Activated naive CD4-positive, alpha-beta T cell treated with anti-CD3 and anti-CD28 coated beads for 36 hours (primary cell): ENCODE measurements around the gene NT5DC2. TPM values are rescaled to one million over a fixed set of nuclear protein-coding genes. Genes with fewer than 3 reads are reported as not detected.
"Not testable (repeated sequence)": the region's sequence is repeated elsewhere in the genome, so short reads cannot be mapped to it uniquely, and the experiment has no call there.

ENCODE experiments used
- CTCF ChIA-PET: fragments of 350-600 bp; sonication (Branson Sonifier 250); formaldehyde crosslinking; loops from one replicate; lab custom pipeline; 2021; ENCODE audit warnings: antibody characterized with exemption; lab: Charles Lee
- DNase-seq: peaks from one replicate; pipeline ENCODE4 v3.0.0-alpha.2; 2020
- H3K27ac Mint-ChIP-seq: one replicate; pipeline ENCODE4 v1.8.0; 2021; ENCODE audit warnings: mild to moderate bottlenecking, mixed read lengths
- H3K27me3 Mint-ChIP-seq: one replicate; pipeline ENCODE4 v1.8.0; 2021; ENCODE audit warnings: low read depth, mixed read lengths
- H3K36me3 Mint-ChIP-seq: one replicate; pipeline ENCODE4 v1.8.0; 2021; ENCODE audit warnings: low read depth, mixed read lengths
- H3K4me1 Mint-ChIP-seq: one replicate; pipeline ENCODE4 v1.8.0; 2021; ENCODE audit warnings: low read depth, mixed read lengths
- H3K4me3 Mint-ChIP-seq: one replicate; pipeline ENCODE4 v1.8.0; 2021; ENCODE audit warnings: mild to moderate bottlenecking, moderate library complexity, mixed read lengths
- H3K9me3 Mint-ChIP-seq: one replicate; pipeline ENCODE4 v1.8.0; 2021; ENCODE audit warnings: mixed read lengths
- intact Hi-C: fragments of 100-400 bp; cut with micrococcal nuclease; formaldehyde crosslinking; loops from one replicate; pipeline ENCODE4 v1.15.1; 2023
- total RNA-seq, 2 experiments: library from RNA; stranded (reverse); gene quantifications; one replicate each; pipeline ENCODE4 v1.2.3, GENCODE V29; 2021

Gene NT5DC2
- total RNA-seq, 2 experiments from 2014 or later, result 20.4 to 20.8 TPM

GRCh38 chr3:52527039-52527731 is 6.5 kb downstream of the NT5DC2 start:
- H3K4me1 Mint-ChIP-seq, result no peaks in the 10 kb centered on the region
- peaks cover 5% of the 10 kb centered on the region for H3K36me3 Mint-ChIP-seq
- intact Hi-C loops, result no loop called here

GRCh38 chr3:52526671-52527038 is 7.0 kb downstream of the NT5DC2 start:
- H3K27me3 Mint-ChIP-seq, H3K36me3 Mint-ChIP-seq, DNase-seq, H3K4me3 Mint-ChIP-seq, H3K4me1 Mint-ChIP-seq, H3K9me3 Mint-ChIP-seq, CTCF ChIA-PET, H3K27ac Mint-ChIP-seq, intact Hi-C loops: not testable (repeated sequence)

More at GRCh38 chr3:52527039-52527731, 6.5 kb downstream of the NT5DC2 start:
- H3K4me3 Mint-ChIP-seq, result no peak overlapping the region
- H3K9me3 Mint-ChIP-seq, result no peaks in the 10 kb centered on the region
- DNase-seq, result no peak
- CTCF ChIA-PET, result no interaction called here
- no peaks in the 10 kb centered on the region for H3K27me3 Mint-ChIP-seq
- H3K27ac Mint-ChIP-seq, result no peak overlapping the region

GRCh38 chr3:52525680-52526561 is 7.7 kb downstream of the NT5DC2 start:
- intact Hi-C loops, result no loop called here
- no peaks in the 10 kb centered on the region for H3K9me3 Mint-ChIP-seq
- H3K36me3 Mint-ChIP-seq, result peaks cover 5% of the 10 kb centered on the region
- CTCF ChIA-PET, result no interaction called here
- H3K4me1 Mint-ChIP-seq, result no peaks in the 10 kb centered on the region
- no peaks in the 10 kb centered on the region for H3K27me3 Mint-ChIP-seq
- H3K27ac Mint-ChIP-seq, result no peak overlapping the region
- H3K4me3 Mint-ChIP-seq, result no peak overlapping the region
- DNase-seq, result no peak

- H3K4me3 Mint-ChIP-seq, result no peak overlapping the region
- CTCF ChIA-PET, result no interaction called here
- intact Hi-C loops, result no loop called here
- H3K4me1 Mint-ChIP-seq, result no peaks in the 10 kb centered on the region
- H3K27ac Mint-ChIP-seq, result no peak overlapping the region
- peaks cover 5% of the 10 kb centered on the region for H3K36me3 Mint-ChIP-seq
- H3K27me3 Mint-ChIP-seq, result no peaks in the 10 kb centered on the region
- DNase-seq, result no peak
- H3K9me3 Mint-ChIP-seq, result no peaks in the 10 kb centered on the region
Observed at GRCh38 chr3:52524752-52525679, 8.6 kb downstream of the NT5DC2 start.

GRCh38 chr3:52524258-52524751 is 9.4 kb downstream of the NT5DC2 start:
- intact Hi-C loops, result no loop called here
- Mint-ChIP-seq H3K27me3 (no peaks in the 10 kb centered on the region), H3K27ac (no peak overlapping the region), H3K9me3 (no peaks in the 10 kb centered on the region), H3K36me3 (peaks cover 5% of the 10 kb centered on the region), H3K4me3 (no peak overlapping the region), H3K4me1 (no peaks in the 10 kb centered on the region)
- CTCF ChIA-PET, result no interaction called here
- no peak for DNase-seq

GRCh38 chr3:52523386-52524257 is 10.0 kb downstream of the NT5DC2 start:
- intact Hi-C loops, result no loop called here
- Mint-ChIP-seq H3K4me3 (no peak overlapping the region), H3K27me3 (no peaks in the 10 kb centered on the region), H3K9me3 (no peaks in the 10 kb centered on the region), H3K4me1 (no peaks in the 10 kb centered on the region), H3K36me3 (peaks cover 5% of the 10 kb centered on the region), H3K27ac (no peak overlapping the region)
- CTCF ChIA-PET, result no interaction called here
- no peak for DNase-seq

- Mint-ChIP-seq H3K4me1 (no peaks in the 10 kb centered on the region), H3K4me3 (no peak overlapping the region), H3K27ac (no peak overlapping the region), H3K27me3 (no peaks in the 10 kb centered on the region), H3K36me3 (peaks cover 5% of the 10 kb centered on the region), H3K9me3 (no peaks in the 10 kb centered on the region)
- intact Hi-C loops, result no loop called here
- CTCF ChIA-PET, result interaction anchor here (0.6 kb wide), 1 partner anchor 111 kb away, joined by 3 read pairs; no protein-coding TSS in a partner anchor
- no peak for DNase-seq
Observed at GRCh38 chr3:52522651-52523251, 10.9 kb downstream of the NT5DC2 start.

- CTCF ChIA-PET, result interaction anchor here (0.6 kb wide), 1 partner anchor 110 kb away, joined by 3 read pairs; no protein-coding TSS in a partner anchor
- no peaks in the 10 kb centered on the region for H3K4me1 Mint-ChIP-seq
- peaks cover 5% of the 10 kb centered on the region for H3K36me3 Mint-ChIP-seq
- no peak overlapping the region for H3K27ac Mint-ChIP-seq
- H3K4me3 Mint-ChIP-seq, result no peak overlapping the region
- no peaks in the 10 kb centered on the region for H3K9me3 Mint-ChIP-seq
- intact Hi-C loops, result no loop called here
- DNase-seq, result no peak
- no peaks in the 10 kb centered on the region for H3K27me3 Mint-ChIP-seq
Observed at GRCh38 chr3:52521881-52522650, 11.6 kb downstream of the NT5DC2 start.

- Mint-ChIP-seq H3K36me3 (peaks cover 5% of the 10 kb centered on the region), H3K4me1 (no peaks in the 10 kb centered on the region), H3K27ac (no peak overlapping the region), H3K4me3 (no peak overlapping the region), H3K9me3 (no peaks in the 10 kb centered on the region), H3K27me3 (no peaks in the 10 kb centered on the region)
- DNase-seq, result no peak
- CTCF ChIA-PET, result no interaction called here
- intact Hi-C loops, result no loop called here
Observed at GRCh38 chr3:52521488-52521824, 12.2 kb downstream of the NT5DC2 start.

- CTCF ChIA-PET, result no interaction called here
- H3K4me3 Mint-ChIP-seq, result no peak overlapping the region
- DNase-seq, result no peak
- intact Hi-C loops, result no loop called here
- H3K36me3 Mint-ChIP-seq, result peaks cover 5% of the 10 kb centered on the region
- H3K27ac Mint-ChIP-seq, result no peak overlapping the region
- H3K9me3 Mint-ChIP-seq, result no peaks in the 10 kb centered on the region
- H3K27me3 Mint-ChIP-seq, result no peaks in the 10 kb centered on the region
- H3K4me1 Mint-ChIP-seq, result no peaks in the 10 kb centered on the region
Observed at GRCh38 chr3:52520716-52521487, 12.8 kb downstream of the NT5DC2 start.
